Measurements from ENCODE around the gene LSM7. TPM values are rescaled to one million over a fixed set of nuclear protein-coding genes. Genes with fewer than 3 reads are reported as not detected.

LSM7 gene
- total RNA-seq, 1 donor from 2014 or later: 97.4 TPM

GRCh38 chr19:2361246-2362045, 33.1 kb upstream of the LSM7 start:
- no peak for TF ChIP-seq CTCF (IDR thresholded peaks at IDR 0.05; ENCODE audit: insufficient read depth, low read length, severe bottlenecking)
- FAIRE-seq (no peak), DNase-seq (ENCODE audit: low read depth) (no peak)
- Histone ChIP-seq H3K4me3 (ENCODE audit: low read depth, low read length) (no peak overlapping the region), H3K36me3 (ENCODE audit: control insufficient read depth, insufficient read depth, low read length) (no peaks in the 10 kb centered on the region), H3K27me3 (ENCODE audit: control insufficient read depth, insufficient read depth, low read length) (peaks cover 7% of the 10 kb centered on the region)

- Histone ChIP-seq H3K27me3 (ENCODE audit: control insufficient read depth, insufficient read depth, low read length) (peaks cover 7% of the 10 kb centered on the region), H3K4me3 (ENCODE audit: low read depth, low read length) (no peak overlapping the region), H3K36me3 (ENCODE audit: control insufficient read depth, insufficient read depth, low read length) (no peaks in the 10 kb centered on the region)
- no peak for FAIRE-seq
- no peak for DNase-seq (ENCODE audit: low read depth)
- no peak for TF ChIP-seq CTCF (IDR thresholded peaks at IDR 0.05; ENCODE audit: insufficient read depth, low read length, severe bottlenecking)
Measured at GRCh38 chr19:2360833-2361232, 32.4 kb upstream of the LSM7 start.

GRCh38 chr19:2359992-2360685, 31.8 kb upstream of the LSM7 start, which contains the start of gene TMPRSS9:
Gene TMPRSS9 (plus strand): TSS chr19:2360265. CDS start chr19:2389786, 29,521 bp downstream.
- H3K27me3 ChIP-seq (ENCODE audit: control insufficient read depth, insufficient read depth, low read length): peaks cover 7% of the 10 kb centered on the region
- H3K4me3 ChIP-seq (ENCODE audit: low read depth, low read length): no peak within 1 kb of the TSS
- DNase-seq (ENCODE audit: low read depth) (no peak), FAIRE-seq (no peak)
- H3K36me3 ChIP-seq (ENCODE audit: control insufficient read depth, insufficient read depth, low read length): no peaks in the 10 kb centered on the region
- no peak for TF ChIP-seq CTCF (IDR thresholded peaks at IDR 0.05; ENCODE audit: insufficient read depth, low read length, severe bottlenecking)

GRCh38 chr19:2358548-2359173, 30.3 kb upstream of the LSM7 start:
- TF ChIP-seq CTCF (IDR thresholded peaks at IDR 0.05; ENCODE audit: insufficient read depth, low read length, severe bottlenecking): no peak

GRCh38 chr19:2357279-2358206, 29.2 kb upstream of the LSM7 start:
- no peak for TF ChIP-seq CTCF (IDR thresholded peaks at IDR 0.05; ENCODE audit: insufficient read depth, low read length, severe bottlenecking)
- Histone ChIP-seq H3K27me3 (ENCODE audit: control insufficient read depth, insufficient read depth, low read length) (peaks cover 7% of the 10 kb centered on the region), H3K36me3 (ENCODE audit: control insufficient read depth, insufficient read depth, low read length) (peaks cover 2% of the 10 kb centered on the region), H3K4me3 (ENCODE audit: low read depth, low read length) (no peak overlapping the region)
- FAIRE-seq: peak; percentile 55
- no peak for DNase-seq (ENCODE audit: low read depth)

More at GRCh38 chr19:2358548-2359173, 30.3 kb upstream of the LSM7 start:
- no peaks in the 10 kb centered on the region for H3K36me3 ChIP-seq (ENCODE audit: control insufficient read depth, insufficient read depth, low read length)
- H3K4me3 ChIP-seq (ENCODE audit: low read depth, low read length): no peak overlapping the region
- FAIRE-seq (no peak), DNase-seq (ENCODE audit: low read depth) (no peak)
- peaks cover 7% of the 10 kb centered on the region for H3K27me3 ChIP-seq (ENCODE audit: control insufficient read depth, insufficient read depth, low read length)
